Daoy (cell line): ENCODE measurements around the gene PLAC9. TPM values are rescaled to one million over a fixed set of nuclear protein-coding genes. Genes with fewer than 3 reads are reported as not detected.

Source experiments
- DNase-seq: peaks from one replicate; pipeline ENCODE4 v3.0.0-alpha.2; 2015; ENCODE audit warnings: low read depth
- total RNA-seq: library from RNA; depleted of rRNA; stranded (reverse); fragments of >200 nt; shearing (Covaris generic); gene quantifications from 2 replicates; pipeline ENCODE4 v1.2.3, GENCODE V29; 2014

PLAC9 gene
- total RNA-seq, 1 experiment from 2014 or later = not detected

DNA sequence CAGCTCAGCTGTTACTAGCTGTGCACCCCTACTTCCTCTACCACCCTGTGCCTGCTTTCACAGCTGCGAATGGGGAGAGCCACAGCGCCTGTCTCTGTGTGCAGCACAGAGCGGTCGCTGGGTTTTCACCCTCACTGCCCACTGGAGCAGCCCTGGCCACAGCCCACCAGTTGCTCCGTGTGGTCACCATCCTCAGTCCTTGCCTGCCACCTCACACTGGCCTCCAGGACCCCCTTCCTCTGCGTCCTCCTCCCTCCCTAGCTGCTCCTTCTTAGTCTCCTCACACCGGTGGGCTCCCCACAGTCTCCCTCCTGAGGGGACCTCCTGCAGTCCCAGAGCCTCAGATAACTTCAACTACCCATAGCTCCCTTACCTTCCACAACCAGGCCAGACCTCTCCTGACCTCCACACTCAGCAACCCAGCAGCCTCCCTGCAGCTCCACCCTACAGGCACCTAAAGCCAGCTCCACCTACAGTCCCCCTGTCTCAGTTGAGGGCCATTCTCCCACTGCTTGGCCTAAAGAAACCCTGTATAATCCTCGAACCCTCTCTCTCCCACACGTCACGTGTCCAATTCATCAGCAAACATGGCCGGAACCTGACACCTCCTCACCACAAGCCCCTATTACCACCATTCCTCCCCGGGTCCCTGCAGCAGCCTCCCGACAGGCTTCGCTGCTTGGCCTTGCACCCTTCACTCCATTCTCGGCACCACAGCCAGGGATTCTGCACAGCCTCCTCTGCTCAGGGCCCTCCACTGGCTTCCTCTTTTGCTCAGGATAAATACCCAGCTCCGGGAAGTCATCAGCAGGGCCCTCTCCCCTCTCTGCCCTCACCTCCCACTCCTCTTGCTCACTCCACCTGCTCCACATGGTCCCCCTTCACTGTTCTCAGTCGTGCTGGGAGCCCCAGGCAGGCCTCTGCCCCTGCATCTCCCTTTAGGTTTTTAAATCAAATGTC, 28.1 kb downstream of the PLAC9 start:
- DNase-seq = no peak

DNA sequence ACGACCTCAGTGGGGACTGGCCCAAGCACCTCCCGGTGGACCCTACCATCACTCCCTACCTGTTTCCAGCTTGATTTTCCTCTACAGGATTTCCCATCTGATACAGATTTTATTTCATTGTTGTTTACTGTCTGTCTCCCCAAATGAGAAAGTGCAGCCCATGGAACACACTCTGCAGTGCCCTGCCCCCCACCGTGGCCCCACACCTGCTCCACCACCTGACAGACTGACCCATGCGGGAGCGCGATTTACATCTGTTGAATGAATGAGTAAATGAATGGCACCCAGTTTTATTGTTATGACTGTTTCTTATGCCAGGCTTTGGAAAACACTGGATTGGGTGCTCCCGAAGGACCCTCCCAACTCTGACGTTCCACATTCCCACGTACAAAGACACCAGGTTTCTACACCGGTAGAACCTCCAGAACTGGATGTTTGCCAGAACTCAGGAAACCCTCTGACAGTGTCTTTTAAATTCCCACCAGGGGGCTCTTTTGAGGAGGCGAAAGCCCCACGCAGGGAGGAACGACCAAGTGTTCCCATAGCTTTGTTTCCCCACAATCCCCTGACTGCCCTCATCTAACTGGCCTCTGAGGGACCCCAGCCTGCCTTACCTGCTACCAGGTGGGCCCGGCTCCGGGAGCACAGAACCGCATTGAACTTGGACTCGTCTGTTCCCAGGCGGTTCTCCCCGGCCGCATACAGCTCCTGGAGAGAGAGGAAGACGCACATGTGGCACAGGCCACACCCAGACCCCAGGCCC, 29.0 kb downstream of the PLAC9 start:
- no peak for DNase-seq

- DNase-seq = peak; percentile 50
Measured at GRCh38 chr10:80163741-80164341, 31.3 kb downstream of the PLAC9 start.

GRCh38 chr10:80164596-80164995, 32.1 kb downstream of the PLAC9 start:
- no peak for DNase-seq

- DNase-seq = peak; percentile 27
Measured at GRCh38 chr10:80165173-80165572, 32.6 kb downstream of the PLAC9 start.

DNA sequence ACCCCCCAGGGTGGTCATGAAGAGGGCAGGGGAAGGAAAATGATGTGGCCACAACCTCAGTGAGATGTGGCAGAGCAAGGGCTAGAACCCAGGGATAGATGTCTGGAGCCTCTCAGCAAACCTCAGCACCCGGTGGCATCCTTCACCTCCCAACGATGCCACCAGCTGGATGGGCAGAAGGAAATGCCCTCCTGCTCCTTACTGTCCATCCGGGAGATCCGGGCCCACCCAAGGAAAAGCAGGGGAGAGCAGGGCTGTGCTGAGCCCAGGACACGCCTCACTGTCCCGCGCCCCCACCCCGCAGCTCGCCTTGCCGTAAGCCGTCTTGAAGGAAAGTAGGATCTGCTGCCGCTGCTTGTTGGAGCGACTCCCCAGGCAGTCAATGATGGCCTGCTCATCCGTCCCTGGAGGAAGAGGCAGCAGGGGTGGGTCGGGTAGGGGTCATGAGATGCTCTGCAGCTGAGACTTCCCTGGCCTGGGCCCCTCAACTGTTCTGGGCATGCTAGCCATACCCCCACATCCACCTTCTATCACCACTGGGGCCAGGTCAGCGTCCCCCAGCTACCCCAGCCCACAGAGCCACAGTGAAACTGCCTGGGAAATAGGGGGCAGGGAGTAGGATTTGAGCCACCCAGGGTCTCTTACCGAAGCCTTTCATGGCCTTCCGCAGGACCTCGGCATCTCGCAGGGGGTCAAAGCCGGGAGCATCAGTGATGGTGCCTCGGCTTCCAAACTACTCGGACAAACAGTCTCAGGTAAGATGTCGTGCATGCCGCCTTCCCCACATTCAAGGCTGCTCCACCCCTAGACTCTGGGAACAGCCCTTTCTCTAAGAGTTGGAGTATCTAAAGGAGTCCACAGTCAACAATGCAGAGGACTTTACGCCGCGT, 34.3 kb downstream of the PLAC9 start:
- no peak for DNase-seq

GRCh38 chr10:80167471-80168161, 35.1 kb downstream of the PLAC9 start:
- no peak for DNase-seq

DNA sequence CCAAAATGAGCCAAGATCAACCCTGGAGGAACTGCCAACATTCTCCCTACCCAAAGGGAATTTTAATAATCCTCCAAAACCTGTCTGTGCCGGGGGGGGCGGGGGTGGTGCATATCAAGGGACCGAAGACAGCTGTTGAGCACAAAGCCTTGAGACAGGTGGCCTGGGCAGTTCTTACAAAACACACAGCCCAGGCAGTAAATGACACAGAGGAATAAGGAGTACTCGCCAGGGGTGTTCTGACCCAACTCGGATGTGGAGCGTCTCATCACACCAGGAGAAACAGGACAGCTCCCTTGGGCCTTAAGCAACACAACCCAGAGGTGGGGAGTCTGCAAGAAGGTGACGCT, 35.6 kb downstream of the PLAC9 start:
- DNase-seq = no peak

DNA sequence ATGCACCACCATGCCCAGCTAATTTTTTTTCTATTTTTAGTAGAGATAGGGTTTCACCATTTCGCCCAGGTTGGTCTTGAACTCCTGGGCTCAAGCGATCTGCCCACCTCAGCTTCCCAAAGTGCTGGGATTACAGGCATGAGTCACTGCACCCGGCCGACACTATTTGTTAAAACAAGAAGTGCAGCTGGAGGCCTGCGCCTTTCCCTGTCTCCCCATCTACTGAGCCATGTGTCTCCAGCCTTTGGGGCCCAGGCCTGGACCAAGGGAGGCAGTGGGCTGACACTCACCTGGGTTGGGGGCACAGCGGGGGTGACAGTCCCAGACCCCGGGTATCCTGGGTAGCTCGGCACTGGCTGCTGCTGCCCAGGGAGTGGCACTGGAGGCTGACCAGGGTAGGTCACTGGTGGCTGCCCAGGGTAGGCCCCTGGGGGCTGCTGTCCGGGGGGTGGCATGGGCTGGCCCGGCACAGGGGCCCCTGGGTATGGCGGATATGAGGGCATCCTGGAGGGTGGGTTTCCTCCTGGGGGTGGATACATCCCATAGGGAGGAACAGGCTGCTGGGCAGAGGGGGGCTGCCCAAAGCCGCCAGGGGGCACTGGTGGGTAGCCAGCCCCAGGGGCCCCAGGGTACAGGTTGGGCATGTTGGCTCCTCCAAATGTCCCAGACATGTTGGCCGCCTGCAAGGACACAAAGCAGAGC, 36.3 kb downstream of the PLAC9 start:
- DNase-seq = no peak

DNA sequence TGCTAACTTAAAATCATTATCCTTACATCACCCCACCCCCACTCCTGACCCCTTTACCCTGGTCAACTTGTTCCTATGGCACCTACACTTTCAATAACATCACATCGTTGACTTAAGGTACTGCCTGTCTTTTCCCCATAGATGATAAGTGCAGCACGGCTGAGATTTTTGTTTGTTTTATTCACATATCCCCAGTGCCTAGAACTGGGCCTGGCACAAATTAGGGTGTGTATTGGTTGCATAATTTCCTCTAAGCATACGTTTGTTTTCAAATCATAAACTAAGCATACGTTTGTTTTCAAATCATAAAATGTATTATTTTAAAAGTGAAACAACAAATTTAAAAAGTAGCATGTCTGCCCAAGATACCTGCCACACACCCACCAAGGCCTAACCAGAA, 37.5 kb downstream of the PLAC9 start:
- DNase-seq = no peak

- DNase-seq = no peak
Measured at GRCh38 chr10:80170641-80171040, 38.1 kb downstream of the PLAC9 start.

DNA sequence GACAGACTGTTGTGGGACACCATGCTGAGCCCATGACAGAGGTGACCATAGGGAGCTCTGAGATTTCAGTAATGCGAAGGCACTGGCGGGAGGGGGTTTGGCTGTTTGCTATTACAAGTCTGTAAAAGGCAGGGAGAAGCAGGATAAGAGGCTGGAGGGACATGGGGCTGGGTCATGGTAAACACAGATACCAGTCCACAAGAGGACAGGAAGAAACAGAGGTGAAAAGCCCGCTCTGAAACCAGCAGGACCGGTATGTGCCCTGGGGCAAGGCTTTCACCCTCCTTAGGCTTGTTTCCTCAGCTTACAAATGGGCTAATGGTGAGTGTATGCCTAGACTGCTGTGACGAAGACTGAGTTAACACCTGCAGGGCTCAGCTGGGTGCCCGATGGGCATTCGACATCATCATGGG, 38.7 kb downstream of the PLAC9 start:
- DNase-seq = no peak

- DNase-seq = no peak
Measured at GRCh38 chr10:80172896-80173295, 40.4 kb downstream of the PLAC9 start.

DNA sequence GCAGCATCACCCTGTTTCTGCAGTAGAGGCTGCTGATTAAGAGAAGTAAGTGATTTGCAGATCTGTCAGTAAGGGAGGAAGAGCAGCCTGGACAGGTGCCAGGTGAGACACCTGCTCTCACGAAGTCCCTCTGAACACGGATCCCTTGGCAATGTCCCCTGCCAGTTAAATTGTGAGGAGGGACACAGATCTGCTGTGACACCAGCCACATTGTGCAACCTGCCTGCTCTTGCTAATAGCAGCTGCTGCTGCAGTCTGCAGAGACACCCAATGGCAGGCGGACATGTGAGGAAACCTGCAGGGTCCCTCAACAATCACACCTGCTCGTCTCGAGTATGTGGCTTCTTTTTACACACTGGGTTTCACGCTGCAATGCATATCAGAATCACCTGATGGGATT, 40.9 kb downstream of the PLAC9 start:
- no peak for DNase-seq

- no peak for DNase-seq
Measured at GRCh38 chr10:80174641-80175395, 42.3 kb downstream of the PLAC9 start.

- DNase-seq = no peak
Measured at GRCh38 chr10:80176526-80176925, 44.0 kb downstream of the PLAC9 start.

- DNase-seq = no peak
Measured at GRCh38 chr10:80177781-80178636, 45.5 kb downstream of the PLAC9 start.

GRCh38 chr10:80182986-80183385, 50.5 kb downstream of the PLAC9 start:
- no peak for DNase-seq

- no peak for DNase-seq
Measured at GRCh38 chr10:80183436-80183835, 50.9 kb downstream of the PLAC9 start.
